Kidney epithelial cell (primary cell): ENCODE results near the gene TPH2. TPM values are rescaled to one million over a fixed set of nuclear protein-coding genes. Genes with fewer than 3 reads are reported as not detected.

Experiments used
- DNase-seq: peaks from one replicate; pipeline ENCODE4 v3.0.0-alpha.2; 2010; ENCODE audit warnings: low read depth
- H3K27me3 ChIP-seq: 2 replicates; pipeline ENCODE4 v1.6.0; 2011; ENCODE audit warnings: low read length; ENCODE audit not compliant: control insufficient read depth, insufficient read depth
- H3K36me3 ChIP-seq: 2 replicates; pipeline ENCODE4 v1.5.1; 2011; ENCODE audit warnings: low read length; ENCODE audit not compliant: control insufficient read depth, insufficient read depth
- H3K4me3 ChIP-seq: 2 replicates; pipeline ENCODE4 v1.5.1; 2011; ENCODE audit warnings: low read depth, mild to moderate bottlenecking, control low read depth, low read length
- total RNA-seq: library from RNA; depleted of rRNA; stranded (reverse); fragments of >200 nt; gene quantifications from 2 replicates; pipeline ENCODE4 v1.2.3, GENCODE V29; 2015
- TF ChIP-seq, protein P1 (sequence below): IDR thresholded peaks from 2 replicates; pipeline ENCODE4 v1.5.1; 2011; ENCODE audit warnings: mild to moderate bottlenecking, moderate library complexity, low read length, control low read depth, inconsistent platforms; ENCODE audit not compliant: insufficient read depth, poor library complexity, severe bottlenecking

Gene TPH2
- total RNA-seq, 1 donor from 2014 or later, result not detected

DNA sequence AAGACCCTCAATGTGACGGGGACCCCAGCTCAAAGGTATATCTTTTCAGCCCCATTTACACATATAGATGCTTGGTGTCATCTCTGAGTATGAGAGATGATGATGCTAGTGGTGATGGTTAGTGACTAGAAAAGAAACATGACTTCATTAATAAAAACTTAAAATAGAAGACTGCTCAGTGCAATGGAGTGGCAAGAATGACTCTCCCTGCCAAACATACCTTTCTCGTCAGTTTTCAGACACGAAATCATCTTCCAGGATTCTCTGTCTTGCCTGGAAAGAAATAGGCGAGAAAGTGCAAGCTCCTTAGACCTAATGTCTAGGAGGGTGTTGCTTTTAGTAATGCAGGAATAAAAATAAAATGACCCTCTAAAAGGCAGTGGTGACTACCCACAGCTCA lies 71.7 kb downstream of the TPH2 start:
- TF ChIP-seq, protein P1, sequence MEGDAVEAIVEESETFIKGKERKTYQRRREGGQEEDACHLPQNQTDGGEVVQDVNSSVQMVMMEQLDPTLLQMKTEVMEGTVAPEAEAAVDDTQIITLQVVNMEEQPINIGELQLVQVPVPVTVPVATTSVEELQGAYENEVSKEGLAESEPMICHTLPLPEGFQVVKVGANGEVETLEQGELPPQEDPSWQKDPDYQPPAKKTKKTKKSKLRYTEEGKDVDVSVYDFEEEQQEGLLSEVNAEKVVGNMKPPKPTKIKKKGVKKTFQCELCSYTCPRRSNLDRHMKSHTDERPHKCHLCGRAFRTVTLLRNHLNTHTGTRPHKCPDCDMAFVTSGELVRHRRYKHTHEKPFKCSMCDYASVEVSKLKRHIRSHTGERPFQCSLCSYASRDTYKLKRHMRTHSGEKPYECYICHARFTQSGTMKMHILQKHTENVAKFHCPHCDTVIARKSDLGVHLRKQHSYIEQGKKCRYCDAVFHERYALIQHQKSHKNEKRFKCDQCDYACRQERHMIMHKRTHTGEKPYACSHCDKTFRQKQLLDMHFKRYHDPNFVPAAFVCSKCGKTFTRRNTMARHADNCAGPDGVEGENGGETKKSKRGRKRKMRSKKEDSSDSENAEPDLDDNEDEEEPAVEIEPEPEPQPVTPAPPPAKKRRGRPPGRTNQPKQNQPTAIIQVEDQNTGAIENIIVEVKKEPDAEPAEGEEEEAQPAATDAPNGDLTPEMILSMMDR, result no peak
- peak; percentile 23 for DNase-seq
- Histone ChIP-seq H3K27me3 (no peaks in the 10 kb centered on the region), H3K36me3 (no peaks in the 10 kb centered on the region), H3K4me3 (no peak overlapping the region)

DNA sequence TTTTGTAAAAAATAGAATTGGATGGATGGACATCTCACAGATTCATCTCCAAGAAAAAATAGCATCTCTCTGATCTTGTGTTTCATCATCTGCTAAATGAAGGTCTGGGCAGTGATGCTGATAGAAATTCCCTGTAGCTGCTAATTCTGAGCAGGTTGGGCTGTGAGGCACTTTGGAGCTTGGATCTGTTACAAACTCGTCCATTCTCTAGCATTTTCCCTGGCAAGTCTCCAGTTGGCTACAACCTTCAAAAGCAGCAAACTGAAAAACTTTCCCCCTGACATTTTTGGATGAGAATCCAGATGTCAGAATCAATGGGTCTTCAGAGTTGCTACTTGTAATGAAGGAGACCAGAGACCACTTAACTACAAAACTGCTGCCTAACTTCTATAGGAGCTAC lies 72.7 kb downstream of the TPH2 start:
- no peak for DNase-seq
- H3K4me3 ChIP-seq, result no peak overlapping the region
- no peaks in the 10 kb centered on the region for H3K36me3 ChIP-seq
- TF ChIP-seq, protein P1, result no peak
- no peaks in the 10 kb centered on the region for H3K27me3 ChIP-seq

DNA sequence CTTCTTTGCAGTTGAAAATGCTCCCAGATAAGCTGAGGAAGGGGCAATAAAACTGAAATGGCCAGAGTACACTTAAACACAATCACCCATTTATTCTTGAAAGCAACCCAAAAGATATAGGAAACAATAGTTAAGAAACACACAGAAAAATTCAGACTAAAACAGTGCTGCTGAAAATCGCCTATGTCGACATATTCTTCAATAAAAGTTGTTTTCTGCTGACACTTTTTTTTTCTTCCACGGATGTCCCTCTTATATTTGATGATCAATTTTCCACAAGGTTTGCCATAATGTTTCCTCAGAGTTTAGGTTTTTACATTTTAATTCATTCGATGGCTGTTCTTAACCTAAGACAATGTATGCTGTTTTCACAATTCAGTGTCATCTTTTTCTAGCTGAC lies 74.2 kb downstream of the TPH2 start:
- Histone ChIP-seq H3K4me3 (no peak overlapping the region), H3K36me3 (no peaks in the 10 kb centered on the region), H3K27me3 (no peaks in the 10 kb centered on the region)
- no peak for DNase-seq
- TF ChIP-seq, protein P1, result no peak

DNA sequence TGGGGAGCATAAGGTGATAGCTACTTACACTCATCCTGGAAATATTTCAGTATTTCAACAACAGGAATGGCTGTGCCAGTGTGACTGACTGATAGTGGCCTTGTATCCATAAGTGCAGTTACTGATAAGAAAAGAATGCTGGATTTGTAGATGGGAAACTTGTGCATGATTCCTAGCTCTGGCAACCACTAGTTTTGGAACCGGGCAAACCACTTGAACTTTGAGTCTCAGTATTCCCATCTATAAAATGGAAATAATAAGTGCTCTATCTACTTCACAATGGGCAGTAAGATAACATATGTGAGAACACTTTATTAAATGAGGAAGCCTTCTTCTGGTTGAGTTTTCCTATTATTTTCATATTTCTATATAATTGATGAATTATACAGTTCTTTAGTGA lies 77.2 kb downstream of the TPH2 start:
- Histone ChIP-seq H3K27me3 (no peaks in the 10 kb centered on the region), H3K4me3 (no peak overlapping the region), H3K36me3 (no peaks in the 10 kb centered on the region)
- TF ChIP-seq, protein P1, result no peak
- no peak for DNase-seq

DNA sequence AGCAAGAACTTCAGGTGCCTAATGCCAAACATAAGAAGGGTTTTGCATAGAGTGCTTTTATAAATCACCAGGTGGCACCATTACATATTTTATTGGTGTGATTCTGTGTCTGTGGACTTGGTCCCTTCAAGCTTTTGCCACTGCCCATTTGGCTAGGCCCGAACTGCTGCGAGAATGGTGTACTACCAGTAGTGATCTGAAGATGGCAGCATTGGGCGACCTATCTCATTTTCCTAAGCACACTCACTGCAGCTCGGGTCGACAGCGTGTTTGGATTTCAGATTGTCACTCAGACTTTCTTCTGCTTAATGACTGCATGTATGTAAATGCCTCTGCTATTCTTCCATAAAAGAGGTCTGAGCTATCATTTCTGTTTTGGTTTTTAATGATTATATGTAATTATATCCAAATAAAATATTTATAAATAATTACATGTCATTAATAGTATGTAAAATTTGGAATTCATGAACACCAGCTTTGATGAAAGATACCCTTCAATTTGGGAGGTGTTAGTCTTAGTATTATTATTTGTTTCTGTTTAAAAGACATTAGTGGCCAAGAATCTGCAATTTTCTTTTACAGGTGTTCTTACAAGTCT lies 78.5 kb downstream of the TPH2 start:
- DNase-seq, result peak; percentile 31
- H3K27me3 ChIP-seq, result no peaks in the 10 kb centered on the region
- TF ChIP-seq, protein P1, result peak; percentile 86
- H3K4me3 ChIP-seq, result no peak overlapping the region
- H3K36me3 ChIP-seq, result no peaks in the 10 kb centered on the region

DNA sequence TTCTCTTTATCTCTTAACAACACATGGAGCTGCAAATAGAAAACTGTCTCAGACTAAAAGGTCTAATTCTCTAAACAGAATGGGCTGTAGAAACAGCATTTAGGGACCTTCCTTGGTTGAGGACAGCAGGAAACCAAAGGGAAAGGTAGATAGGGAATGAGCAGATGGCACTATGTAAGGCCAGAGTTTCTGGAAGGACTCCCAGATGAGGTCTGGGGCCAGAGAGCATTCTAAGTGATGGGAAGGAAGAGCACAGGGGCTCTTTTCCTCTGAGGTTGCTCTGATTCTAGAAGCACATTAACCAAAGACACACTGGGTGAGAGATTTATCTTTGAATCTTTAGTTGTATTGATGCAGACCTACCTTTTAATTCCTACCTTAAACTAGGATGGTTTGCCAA lies 79.4 kb downstream of the TPH2 start:
- H3K27me3 ChIP-seq, result no peaks in the 10 kb centered on the region
- no peak overlapping the region for H3K4me3 ChIP-seq
- TF ChIP-seq, protein P1, result no peak
- no peaks in the 10 kb centered on the region for H3K36me3 ChIP-seq
- DNase-seq, result no peak
